ENCODE results near the gene SPRR5. TPM values are rescaled to one million over a fixed set of nuclear protein-coding genes. Genes with fewer than 3 reads are reported as not detected.

The SPRR5 gene
- total and polyA plus RNA-seq, 9 of the 15 experiments (the other 6 are each of a cell fraction or from before 2014, with no cell fraction given), result not detected

GRCh38 chr1:152982076-152982475 is 35.1 kb downstream of the SPRR5 start:
- TF ChIP-seq ZC3H8 (IDR thresholded peaks at IDR 0.05), result no peak
- TF ChIP-seq RBBP5 (IDR thresholded peaks at IDR 0.05; ENCODE audit: borderline replicate concordance, insufficient read depth, low read length, poor library complexity, severe bottlenecking), result no peak
- Histone ChIP-seq H3K27me3 (ENCODE audit: control insufficient read depth in 2 of 2, insufficient read depth in 2 of 2, low read length in 2 of 2) (peaks cover 0 to 10% of the 10 kb centered on the region in 2 experiments; a peak in 3 of 5 replicates), H3K4me3 (no peak overlapping the region), H3K4me2 (ENCODE audit: insufficient read depth, low read length) (no peak overlapping the region), H2AFZ (ENCODE audit: low read depth, low read length) (no peak overlapping the region), H3K36me3 (ENCODE audit: control insufficient read depth, insufficient read depth, low read length) (no peaks in the 10 kb centered on the region), H3K9ac (ENCODE audit: insufficient read depth in 1 of 2, low read depth in 2 of 2, low read length in 2 of 2) (no peak overlapping the region), H3K9me1 (ENCODE audit: control insufficient read depth, insufficient read depth, low read length) (no peaks in the 10 kb centered on the region), H3K27ac (ENCODE audit: extremely low read depth, low read depth, low read length) (no peak overlapping the region), H3K4me1 (replicated peaks in 1 of 2; ENCODE audit: control insufficient read depth in 2 of 2, insufficient read depth in 2 of 2, low read length in 2 of 2) (no peaks in the 10 kb centered on the region), H4K20me1 (replicated peaks; ENCODE audit: control insufficient read depth, insufficient read depth, low read length) (no peaks in the 10 kb centered on the region), H3K79me2 (ENCODE audit: control insufficient read depth, insufficient read depth, low read length) (no peaks in the 10 kb centered on the region), H3K9me3 (replicated peaks; ENCODE audit: control insufficient read depth, insufficient read depth, low read depth, low read length) (no peaks in the 10 kb centered on the region)
- in situ Hi-C loops (cut with MboI) (no loop called here), intact Hi-C loops (cut with micrococcal nuclease) (no loop called here)
- ATAC-seq (no peak), DNase-seq (ENCODE audit: extremely low read depth in 1 of 4, low spot score in 3 of 4) (no peak), FAIRE-seq (no peak)
- ChIA-PET POLR2A (no interaction called here), CTCF (ENCODE audit: low intra/inter-chr PET ratio) (no interaction called here)
- BruUV-seq (replicated peaks), result no TSS peak
- WGBS (ENCODE audit: insufficient coverage, low coverage, missing lambda C conversion rate), result 0% methylated on average over 4 of the region's 4 CpGs

GRCh38 chr1:152983234-152983633 is 36.2 kb downstream of the SPRR5 start:
- BruUV-seq (replicated peaks), result no TSS peak
- FAIRE-seq (no peak), DNase-seq (ENCODE audit: extremely low read depth in 1 of 4, low spot score in 3 of 4) (no peak), ATAC-seq (no peak)
- H2AFZ ChIP-seq (ENCODE audit: low read depth, low read length), result no peak overlapping the region
- POLR2A ChIA-PET, result no interaction called here
- H3K27ac ChIP-seq (ENCODE audit: extremely low read depth, low read depth, low read length), result no peak overlapping the region
- no peaks in the 10 kb centered on the region for H3K79me2 ChIP-seq (ENCODE audit: control insufficient read depth, insufficient read depth, low read length)
- H3K9me3 ChIP-seq (replicated peaks; ENCODE audit: control insufficient read depth, insufficient read depth, low read depth, low read length), result no peaks in the 10 kb centered on the region
- H3K9me1 ChIP-seq (ENCODE audit: control insufficient read depth, insufficient read depth, low read length), result no peaks in the 10 kb centered on the region
- no peaks in the 10 kb centered on the region for H3K4me1 ChIP-seq (replicated peaks in 1 of 2; ENCODE audit: control insufficient read depth in 2 of 2, insufficient read depth in 2 of 2, low read length in 2 of 2)
- intact Hi-C loops (cut with micrococcal nuclease), result no loop called here
- no peaks in the 10 kb centered on the region for H3K36me3 ChIP-seq (ENCODE audit: control insufficient read depth, insufficient read depth, low read length)
- H3K4me3 ChIP-seq, result no peak overlapping the region
- H3K4me2 ChIP-seq (ENCODE audit: insufficient read depth, low read length), result no peak overlapping the region
- H4K20me1 ChIP-seq (replicated peaks; ENCODE audit: control insufficient read depth, insufficient read depth, low read length), result no peaks in the 10 kb centered on the region
- H3K9ac ChIP-seq (ENCODE audit: insufficient read depth in 1 of 2, low read depth in 2 of 2, low read length in 2 of 2), result no peak overlapping the region
- H3K27me3 ChIP-seq (ENCODE audit: control insufficient read depth in 2 of 2, insufficient read depth in 2 of 2, low read length in 2 of 2), result peaks cover 0 to 10% of the 10 kb centered on the region in 2 experiments; a peak in 3 of 5 replicates
- in situ Hi-C loops (cut with MboI), result no loop called here
- CTCF ChIA-PET (ENCODE audit: low intra/inter-chr PET ratio), result no interaction called here
- no peak for TF ChIP-seq TRIM24 (IDR thresholded peaks at IDR 0.05)
- TF ChIP-seq ARID4B (CRISPR knock-in tag; IDR thresholded peaks at IDR 0.05), result no peak
- TF ChIP-seq ETS1 (conservative IDR thresholded peaks at IDR 0.05; ENCODE audit: control insufficient read depth, low read depth, low read length), result no peak
- no peak for TF ChIP-seq HMBOX1 (IDR thresholded peaks at IDR 0.05)
- TF ChIP-seq CREM (IDR thresholded peaks at IDR 0.05; ENCODE audit: low read depth), result no peak
- TF ChIP-seq TAL1 (IDR thresholded peaks at IDR 0.05), result no peak
- TF ChIP-seq CXXC5 (CRISPR knock-in tag; IDR thresholded peaks at IDR 0.05), result no peak
- no peak for TF ChIP-seq U2AF2 (optimal IDR thresholded peaks at IDR 0.05; ENCODE audit: low read depth, low read length)
- no peak for TF ChIP-seq MCM3 (IDR thresholded peaks at IDR 0.05)

All from K562 (cell line).